NCI-H748 (cell line): ENCODE data around the gene VKORC1L1.
"Not testable (repeated sequence)": the region's sequence is repeated elsewhere in the genome, so short reads cannot be mapped to it uniquely, and the experiment has no call there.

Experiments
- DNase-seq: peaks from one replicate; lab custom pipeline; 2025; ENCODE audit not compliant: unreplicated experiment; lab: John Stamatoyannopoulos, UW

Gene VKORC1L1

DNA sequence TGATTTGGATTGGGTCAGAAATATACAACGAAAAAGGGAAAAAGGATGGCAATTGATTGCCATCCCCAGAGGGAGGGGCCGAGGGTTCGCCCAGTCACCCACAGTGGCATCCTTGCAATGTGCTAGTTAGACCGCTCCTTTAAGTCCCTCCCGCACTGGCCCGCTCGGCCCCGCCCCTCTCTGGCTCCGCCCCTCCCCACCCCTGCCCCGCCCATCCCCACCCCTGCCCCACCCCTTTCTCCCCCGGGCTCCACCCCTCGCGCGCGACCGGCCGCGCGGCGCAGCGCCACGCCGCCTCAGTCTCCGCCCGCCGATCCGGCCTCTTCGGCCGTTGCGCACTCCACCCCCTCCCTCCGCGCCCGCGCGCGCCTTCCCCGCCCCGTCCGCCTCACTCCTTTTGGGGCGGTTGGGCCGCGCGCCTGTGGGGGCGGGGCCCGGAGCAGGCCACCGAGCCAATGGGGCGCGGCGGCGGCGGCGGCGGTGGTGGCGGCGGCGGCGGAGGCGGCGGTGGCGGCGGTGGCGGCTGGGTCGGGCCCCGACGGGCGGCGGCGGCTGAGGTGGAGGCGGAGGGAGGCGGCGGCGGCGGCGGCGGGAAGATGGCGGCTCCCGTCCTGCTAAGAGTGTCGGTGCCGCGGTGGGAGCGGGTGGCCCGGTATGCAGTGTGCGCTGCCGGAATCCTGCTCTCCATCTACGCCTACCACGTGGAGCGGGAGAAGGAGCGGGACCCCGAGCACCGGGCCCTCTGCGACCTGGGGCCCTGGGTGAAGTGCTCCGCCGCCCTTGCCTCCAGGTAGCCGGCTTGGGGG lies at the start of gene VKORC1L1:
Gene VKORC1L1 (plus strand): TSS at position 299 of the 806 bp plus-strand sequence. CDS start 298 bp downstream, at position 597.
- DNase-seq: peak; percentile 95

DNA sequence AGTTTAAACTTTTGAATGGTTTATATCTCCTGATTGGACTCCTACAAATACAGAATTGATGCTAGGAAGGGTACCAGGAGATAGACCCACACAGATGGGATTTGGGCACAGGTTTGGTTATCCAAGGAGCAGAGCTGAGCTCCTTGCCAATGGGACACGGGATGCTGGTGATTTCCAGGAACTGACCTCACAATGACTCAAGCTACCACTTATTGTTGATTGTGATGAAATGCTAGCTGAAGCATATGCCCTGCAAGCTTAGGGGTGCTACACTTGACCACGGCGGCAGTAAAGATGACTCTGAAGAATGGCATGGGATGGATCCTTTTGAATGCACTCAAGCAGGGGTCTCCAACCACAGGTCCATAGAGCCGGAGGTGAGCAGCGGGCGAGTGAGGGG lies 45.5 kb upstream of the VKORC1L1 start:
- DNase-seq: no peak

DNA sequence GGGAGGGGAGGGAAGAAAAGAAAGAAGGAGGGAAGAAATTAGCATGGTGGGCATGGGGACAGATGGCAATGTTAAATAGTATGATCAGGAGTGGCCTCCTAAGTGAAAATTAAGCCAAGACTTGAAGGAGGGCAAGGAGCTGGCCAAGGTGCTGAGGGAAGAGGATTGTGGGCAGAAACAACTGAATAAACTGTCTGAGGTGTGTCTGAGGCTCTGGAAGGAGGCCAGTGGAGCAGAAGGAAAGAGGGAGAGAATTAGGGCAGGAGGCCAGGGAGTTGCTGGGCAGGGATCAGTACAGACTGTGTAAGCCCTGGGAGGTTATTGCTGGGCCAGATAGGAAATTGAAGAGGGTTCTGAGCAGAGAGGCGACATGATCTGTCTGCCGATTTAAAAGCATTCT lies 40.6 kb upstream of the VKORC1L1 start:
- no peak for DNase-seq

DNA sequence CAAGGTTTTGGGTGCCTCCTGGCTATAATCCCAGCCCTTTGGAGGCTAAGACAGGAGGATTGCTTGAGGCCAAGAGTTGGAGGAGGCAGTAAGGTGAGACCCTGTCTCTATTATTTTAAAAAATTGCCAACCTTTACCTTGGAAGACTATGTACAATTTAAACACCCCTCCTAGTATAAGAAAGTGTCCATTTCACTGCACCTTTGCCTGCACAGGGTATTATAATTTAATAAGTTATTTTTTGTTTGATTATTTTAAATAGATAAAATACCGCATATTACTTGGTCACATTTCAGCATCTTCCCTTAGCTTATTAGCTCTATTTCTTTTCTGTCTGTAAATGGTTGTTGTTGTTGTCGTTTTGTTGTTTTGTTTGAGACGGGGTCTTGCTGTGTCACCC lies 36.2 kb upstream of the VKORC1L1 start:
- not testable (repeated sequence) for DNase-seq

DNA sequence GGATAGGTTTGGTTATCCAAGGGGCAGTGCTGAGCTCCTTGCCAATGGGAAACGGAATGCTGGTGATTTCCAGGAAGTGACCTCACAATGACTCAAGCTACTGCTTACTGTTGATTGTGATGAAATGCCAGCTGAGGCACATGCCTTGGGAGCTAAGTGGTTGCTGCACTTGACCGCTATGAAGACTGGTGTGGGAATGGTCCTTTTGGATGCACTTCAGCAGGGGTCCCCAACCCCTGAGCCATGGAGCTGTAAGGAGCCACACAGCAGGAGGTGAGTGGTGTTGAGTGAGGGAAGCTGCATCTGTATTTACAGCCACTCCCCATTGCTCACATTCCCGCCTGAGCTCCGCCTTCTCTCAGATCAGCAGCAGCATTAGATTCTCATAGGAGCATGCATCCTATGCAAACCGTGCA lies 35.3 kb upstream of the VKORC1L1 start:
- not testable (repeated sequence) for DNase-seq

DNA sequence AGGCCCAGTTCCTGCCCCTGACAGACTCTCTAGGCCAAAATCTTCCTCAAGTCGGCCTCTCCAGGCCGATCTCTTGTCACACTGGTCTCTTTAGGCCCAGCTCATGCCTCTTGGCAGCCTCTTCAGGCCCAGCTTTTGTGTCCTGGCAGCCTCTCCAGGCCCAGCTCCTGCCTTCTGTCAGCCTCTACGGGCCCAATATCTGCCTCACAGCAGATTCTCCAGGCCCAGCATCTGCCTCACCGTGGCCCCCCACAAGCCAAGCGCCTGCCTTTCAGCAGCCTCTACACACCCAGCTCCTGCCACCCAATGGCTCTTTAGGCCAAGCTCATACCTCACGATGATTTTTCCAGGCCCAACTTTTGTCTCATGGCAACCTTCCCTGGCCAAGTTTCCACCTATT lies 33.0 kb upstream of the VKORC1L1 start:
- no peak for DNase-seq

DNA sequence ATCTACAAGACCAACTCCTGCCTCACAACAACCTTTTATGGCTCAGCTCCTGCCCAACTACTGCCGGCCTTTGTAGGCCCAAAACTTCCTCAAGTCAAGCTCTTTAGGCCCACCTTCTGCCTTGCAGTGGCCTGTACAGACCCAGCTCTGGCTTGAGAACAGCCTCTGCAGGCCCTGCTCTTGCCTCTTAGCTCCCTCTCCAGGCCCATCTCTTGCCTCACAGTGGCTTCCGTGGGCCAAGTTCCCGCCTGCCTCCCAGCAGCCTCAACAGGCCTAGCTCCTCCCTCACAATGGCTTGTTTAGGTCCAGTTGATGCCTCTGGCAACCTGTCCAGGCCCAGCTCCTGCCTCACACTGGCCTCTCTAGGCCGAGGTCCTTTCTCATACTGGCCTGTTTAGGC lies 32.4 kb upstream of the VKORC1L1 start:
- DNase-seq: no peak

DNA sequence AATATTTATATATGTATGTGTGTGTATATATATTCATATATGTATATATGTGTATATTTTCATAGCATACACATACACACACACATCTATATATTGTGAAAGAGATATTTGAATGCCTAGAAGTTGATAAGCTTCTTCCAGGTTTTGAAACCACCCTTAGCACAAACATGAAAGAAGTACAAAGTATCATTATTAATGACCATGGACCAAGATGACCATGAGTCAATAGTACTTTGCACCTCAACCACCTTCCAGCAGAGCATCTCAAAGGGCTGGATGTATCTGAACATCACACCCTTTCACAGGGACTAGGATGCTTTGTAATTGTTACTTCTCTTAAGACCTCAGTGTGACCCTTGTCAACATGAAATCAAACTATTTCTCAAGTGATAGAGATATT lies 29.3 kb upstream of the VKORC1L1 start:
- not testable (repeated sequence) for DNase-seq

DNA sequence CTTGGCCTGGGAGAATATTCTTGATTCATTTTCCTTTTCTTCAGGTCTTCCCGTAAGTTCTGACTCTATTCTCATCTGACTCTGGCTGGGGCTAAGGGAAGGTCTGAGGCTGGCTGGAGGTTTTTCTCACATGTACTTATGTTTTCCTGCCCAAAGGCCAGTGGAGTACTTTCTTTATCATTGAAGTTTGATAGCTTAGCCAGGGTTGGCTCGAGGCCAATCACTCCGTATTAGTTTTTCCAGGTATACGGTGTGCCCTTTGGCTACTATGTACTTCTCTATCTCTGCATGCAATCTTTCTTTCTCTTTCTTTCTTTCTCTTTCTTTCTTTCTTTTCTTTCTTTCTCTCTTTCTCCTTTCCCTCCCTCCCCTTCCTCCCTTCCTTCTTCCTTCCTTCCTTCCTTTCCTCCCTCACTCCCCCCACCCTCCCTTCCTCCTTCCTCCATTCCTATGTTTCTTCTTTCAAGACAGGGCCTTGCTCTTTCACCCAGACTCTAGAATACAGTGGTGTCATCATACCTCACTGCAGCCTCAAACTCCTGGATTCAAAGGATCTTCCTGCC lies 26.8 kb upstream of the VKORC1L1 start:
- DNase-seq: no peak

DNA sequence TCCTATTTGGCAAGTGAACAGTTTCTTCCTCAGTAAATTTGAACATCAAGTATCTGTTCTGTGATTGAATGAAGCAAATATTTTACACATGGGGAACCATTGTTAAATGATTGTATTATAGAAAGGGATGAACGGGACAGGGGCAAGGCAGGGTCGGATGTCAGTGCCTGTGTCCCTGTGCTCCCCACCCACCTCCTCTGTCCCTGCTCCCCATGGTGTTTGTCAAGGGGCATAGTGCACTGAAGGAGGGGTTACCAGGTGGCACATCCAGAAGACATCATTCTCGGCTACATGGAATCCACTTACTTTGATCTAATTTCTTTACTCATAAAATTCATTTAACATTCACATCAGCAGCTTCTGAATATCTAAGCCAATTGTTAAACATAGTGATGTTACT lies 19.4 kb upstream of the VKORC1L1 start:
- not testable (repeated sequence) for DNase-seq

DNA sequence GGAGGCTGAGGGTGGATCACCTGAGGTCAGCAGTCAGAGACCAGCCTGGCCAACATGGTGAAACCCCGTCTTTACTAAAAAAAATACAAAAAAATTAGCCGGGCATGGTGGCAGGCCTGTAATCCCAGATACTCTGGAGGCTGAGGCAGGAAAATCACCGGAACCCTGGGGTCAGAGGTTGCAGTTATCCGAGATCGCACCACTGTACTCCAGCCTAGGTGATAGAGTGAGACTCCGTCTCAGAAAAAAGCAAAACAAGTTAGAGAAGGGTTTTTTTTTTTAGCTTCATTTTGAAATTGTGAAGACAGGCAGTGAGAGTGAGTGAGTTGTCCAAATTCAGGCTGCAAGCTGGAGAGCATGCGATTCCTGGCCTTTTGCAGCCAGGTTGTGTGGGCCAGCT lies 19.0 kb upstream of the VKORC1L1 start:
- not testable (repeated sequence) for DNase-seq

DNA sequence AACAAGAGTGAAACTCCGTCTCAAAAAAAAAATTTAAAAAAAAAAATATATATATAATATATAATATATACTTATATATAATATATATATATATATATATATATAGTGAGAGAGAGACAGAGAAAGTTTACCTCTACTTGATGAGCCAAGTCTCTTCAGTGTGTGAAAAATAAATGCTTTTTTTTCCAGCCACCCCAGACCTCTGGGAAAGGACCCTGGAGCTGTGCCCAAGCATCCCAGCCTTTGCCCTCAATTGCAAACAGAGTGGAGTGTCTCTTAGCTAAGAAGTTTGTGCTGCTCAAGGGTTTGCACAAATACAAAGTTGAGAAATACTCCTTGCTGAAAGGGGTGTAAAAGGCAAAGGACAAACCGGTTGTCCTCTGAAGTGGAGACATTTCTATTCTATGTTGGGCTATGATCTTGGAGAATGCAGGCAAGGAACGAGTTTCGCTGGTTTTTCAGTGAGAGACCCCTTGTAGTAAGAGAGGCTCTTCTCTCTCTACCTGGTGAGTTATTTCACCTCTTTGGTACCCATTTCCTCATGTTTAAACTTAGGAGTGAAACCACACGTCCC lies 15.5 kb upstream of the VKORC1L1 start:
- DNase-seq: not testable (repeated sequence)

DNA sequence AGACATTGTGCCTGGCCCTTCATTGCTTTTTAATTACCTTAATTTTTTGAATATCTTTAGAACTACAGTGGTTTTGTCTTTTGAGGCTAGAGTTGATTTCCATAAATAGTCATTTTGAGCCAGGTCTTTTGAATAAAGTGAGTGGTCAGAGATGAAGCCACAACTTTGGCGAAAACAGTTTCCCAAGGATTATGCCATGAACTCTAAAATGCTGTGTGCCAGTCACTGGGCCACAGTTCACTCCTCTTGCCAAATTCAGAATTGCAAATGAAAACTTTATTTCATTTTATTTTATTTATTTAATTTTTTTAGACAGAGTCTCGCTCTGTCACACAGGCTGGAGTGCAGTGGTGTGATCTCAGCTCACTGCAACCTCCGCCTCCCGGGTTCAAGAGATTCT lies 14.2 kb upstream of the VKORC1L1 start:
- not testable (repeated sequence) for DNase-seq

DNA sequence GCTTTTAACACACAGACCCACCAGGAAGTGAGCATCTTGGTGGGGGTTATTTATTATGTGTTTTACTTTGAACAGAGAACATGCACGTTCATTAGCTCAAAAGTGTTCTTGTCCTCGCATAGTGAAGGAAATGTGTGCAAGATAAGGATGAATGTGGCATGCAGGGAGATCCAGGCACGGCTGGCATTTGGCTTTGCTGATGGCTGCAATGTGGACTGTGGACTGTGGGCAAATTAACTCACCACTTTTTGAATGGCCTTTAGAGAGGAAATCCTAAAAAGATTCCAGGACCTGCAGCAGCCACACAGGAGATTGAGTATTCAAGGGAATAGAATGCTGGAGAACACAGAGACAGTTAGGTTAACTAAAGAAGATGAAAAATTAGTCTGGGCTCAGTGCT lies 6.6 kb upstream of the VKORC1L1 start:
- not testable (repeated sequence) for DNase-seq

DNA sequence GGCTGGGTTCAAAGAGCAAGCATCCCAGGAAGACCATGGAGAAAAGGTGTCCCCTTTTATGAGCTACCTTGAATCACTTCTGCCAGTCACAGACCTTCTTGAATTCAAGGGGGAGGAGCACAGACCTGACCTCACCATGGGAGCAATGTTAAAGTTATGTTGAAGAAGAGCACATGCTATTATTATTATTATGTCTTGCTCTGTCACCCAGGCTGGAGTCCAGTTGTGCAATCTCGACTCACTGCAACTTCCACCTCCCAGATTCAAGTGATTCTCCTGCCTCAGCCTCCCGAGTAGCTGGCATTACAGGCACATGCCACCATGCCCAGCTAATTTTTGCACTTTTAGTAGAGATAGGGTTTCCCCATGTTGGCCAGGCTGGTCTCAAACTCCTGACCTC lies 5.2 kb upstream of the VKORC1L1 start:
- not testable (repeated sequence) for DNase-seq

DNA sequence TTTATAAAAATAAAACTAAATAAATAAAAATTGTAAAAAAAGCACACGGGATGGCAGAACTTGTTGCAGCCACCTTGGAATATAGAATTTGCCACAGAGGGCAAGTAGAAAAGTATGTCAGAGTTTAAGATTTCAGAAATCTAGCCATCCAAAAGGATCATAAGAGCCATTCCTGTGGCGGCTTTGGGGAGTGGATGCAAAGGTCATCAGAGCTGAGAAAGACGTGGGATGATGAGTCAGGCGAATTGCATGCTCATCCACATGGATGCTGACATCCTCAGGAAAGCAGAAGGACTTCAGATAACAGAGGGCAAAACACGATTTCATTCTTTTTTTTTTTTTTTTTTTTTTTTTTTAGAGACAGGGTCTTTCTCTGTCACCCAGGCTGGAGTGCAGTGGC lies 3.6 kb upstream of the VKORC1L1 start:
- DNase-seq: not testable (repeated sequence)

DNA sequence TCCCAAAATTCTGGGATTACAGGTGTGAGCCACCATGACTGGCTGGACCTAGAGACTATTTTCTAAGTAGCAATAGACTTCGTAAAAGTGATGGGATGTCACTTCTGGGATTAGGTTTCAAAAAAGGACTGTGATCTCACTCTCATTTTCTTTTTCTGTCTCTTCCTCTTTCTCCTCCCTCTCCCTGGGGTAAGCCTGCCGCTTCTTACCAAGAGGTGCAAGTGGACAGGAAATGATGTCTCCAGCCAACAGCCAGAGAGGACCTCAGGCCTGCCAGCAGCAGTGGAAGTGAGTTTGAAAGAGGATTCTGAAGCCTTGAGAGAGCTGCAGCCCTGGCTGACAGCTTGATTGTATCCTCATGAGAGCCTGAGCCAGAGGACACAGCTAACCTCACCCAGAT lies 1.4 kb upstream of the VKORC1L1 start:
- DNase-seq: not testable (repeated sequence)

DNA sequence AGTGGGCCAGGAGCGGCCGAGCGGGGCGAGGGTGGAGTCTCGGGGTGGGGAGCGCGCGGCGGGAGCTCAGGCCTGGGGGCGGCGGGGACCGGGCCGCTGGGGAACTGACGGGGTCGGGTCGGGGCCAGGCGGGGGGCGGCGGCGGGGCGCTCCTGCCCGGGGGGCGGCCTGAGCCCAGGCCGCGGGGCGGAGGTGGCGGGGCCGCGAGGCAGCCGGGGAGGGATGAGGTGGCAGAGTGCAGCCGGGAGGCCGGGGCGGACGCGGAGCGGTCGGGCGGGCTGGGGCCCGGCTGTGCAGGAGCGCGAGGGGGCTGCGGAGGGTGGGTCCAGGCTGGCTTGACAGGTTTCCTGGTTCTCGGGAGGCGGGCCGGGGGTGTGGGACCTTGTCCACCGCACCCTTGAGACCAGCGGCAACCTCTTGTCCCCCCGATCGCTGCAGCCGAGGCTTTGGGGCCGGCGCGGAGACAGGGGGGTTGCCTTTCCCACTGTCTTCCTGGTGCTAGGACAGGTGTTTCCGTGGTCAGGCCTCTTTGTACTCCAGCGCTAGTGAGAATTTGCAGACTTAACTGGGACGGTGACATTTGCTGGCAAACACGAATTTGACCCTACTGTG lies 814 bp downstream of the VKORC1L1 start:
- DNase-seq: peak; percentile 32

DNA sequence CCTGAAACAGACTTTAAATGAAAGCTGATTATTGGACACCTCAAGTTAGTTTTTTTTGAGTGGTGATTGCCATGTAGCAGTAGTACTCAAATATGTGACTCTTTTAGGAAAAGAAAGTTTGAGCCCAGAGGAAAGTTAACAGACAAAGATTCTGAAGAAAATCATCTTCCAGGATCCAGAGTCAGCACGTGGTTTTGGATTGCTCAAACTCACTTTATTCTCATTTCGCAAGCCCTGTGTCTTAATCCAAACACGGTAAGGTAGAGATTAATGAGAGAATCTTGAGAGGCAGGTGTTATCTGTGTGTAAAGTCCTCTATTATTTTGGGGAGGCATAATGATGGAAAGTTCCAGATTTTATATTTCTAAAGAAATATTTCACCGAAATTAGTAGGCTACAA lies 2.8 kb downstream of the VKORC1L1 start:
- DNase-seq: not testable (repeated sequence)

DNA sequence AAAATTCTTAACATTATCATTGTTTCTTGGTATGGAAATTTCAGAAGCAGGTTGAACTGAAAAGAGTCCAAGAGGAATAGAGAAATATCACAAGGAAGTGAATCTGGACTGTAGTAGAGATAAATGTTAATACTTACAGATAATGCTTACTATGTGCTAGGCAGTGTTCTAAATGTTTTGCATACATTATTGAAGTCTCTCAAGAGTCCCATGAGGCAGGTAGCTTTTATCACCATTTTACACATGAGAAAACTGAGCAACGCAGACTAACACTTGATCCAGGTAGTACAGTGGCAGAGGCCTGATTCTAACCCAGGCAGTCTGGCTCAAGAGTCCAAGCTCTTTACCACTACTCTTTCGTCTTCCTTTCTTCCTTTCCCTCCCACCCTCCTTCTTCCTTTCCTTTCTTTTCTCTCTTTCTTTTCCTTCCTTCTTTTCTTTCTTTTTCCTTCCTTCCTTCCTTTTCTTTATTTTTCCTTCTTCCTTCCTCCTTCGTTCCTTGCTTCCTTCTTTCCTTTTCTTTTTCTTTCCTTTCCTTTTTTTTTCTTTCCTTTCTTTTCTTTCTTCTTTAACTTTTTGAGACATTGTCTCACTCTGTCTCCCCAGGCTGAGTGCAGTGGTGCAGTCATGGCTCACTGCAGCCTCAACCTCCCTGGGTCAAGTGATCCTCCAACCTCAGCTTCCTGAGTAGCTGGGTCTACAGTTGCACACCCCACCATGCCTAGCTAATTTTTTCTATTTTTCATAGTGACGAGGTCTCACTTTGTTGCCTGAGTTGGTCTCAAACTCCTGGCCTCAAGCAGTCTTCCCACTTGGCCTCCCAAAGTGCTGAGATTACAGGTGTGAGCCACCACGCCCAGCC lies 6.6 kb downstream of the VKORC1L1 start:
- DNase-seq: not testable (repeated sequence)

DNA sequence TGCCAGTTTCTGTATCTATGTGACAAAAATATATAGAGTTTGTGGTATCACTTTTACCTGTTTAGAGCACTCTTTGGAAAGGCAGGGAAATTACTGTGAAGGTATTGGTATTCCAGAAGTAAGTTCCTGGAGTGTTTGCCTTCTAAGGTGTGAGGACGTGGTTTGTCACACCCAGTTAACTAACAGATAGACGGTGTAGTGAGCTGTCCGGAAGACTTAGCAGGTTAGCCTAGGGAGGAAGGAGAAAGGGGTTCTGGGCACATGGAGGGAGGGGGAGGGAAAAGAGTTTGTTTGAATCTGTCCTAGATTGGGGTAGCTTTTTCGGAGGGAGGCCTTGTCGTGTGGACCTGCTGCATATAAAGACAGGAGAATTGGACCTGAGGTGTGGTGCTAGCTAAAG lies 7.4 kb downstream of the VKORC1L1 start:
- DNase-seq: not testable (repeated sequence)
